Ascending aorta (tissue), 2 donors: ENCODE results near the gene CYP24A1. TPM values are rescaled to one million over a fixed set of nuclear protein-coding genes. Genes with fewer than 3 reads are reported as not detected.

Experiments
- DNase-seq, 2 donors: peaks; one replicate each; pipeline ENCODE4 v3.0.0-alpha.2; 2019; ENCODE audit warnings: low spot score in 2 of 2
- H3K27ac ChIP-seq, 2 donors: fragments of 200-600 bp; sonication (generic); one replicate each; pipeline ENCODE4 v1.5.1; 2016 to 2017; ENCODE audit warnings: mild to moderate bottlenecking in 1 of 2
- H3K27me3 ChIP-seq: fragments of 200-600 bp; sonication (generic); one replicate; pipeline ENCODE4 v1.5.1; 2017
- H3K36me3 ChIP-seq, 2 donors: fragments of 200-600 bp; sonication (generic); one replicate each; pipeline ENCODE4 v1.5.1; 2016
- H3K4me1 ChIP-seq, 2 donors: fragments of 200-600 bp; sonication (generic); one replicate each; pipeline ENCODE4 v1.5.1; 2016 to 2017; ENCODE audit warnings: mild to moderate bottlenecking in 1 of 2
- H3K4me3 ChIP-seq, 2 donors: fragments of 200-600 bp; sonication (generic); one replicate each; pipeline ENCODE4 v1.5.1; 2016 to 2017; ENCODE audit warnings: mild to moderate bottlenecking in 1 of 2
- H3K9me3 ChIP-seq, 2 donors: fragments of 200-600 bp; sonication (generic); one replicate each; pipeline ENCODE4 v1.5.1; 2016
- CTCF ChIP-seq, 3 experiments: fragments of 200-600 bp in 2 of 3; fragments of 450-650 bp in 1 of 3; sonication (generic) in 2 of 3; IDR thresholded peaks; one replicate each; pipeline ENCODE4 v1.5.1; 2016 to 2019; ENCODE audit warnings: antibody characterized with exemption in 3 of 3, mild to moderate bottlenecking in 1 of 3, moderate library complexity in 1 of 3
- intact Hi-C: fragments of 100-400 bp; cut with DNase I; formaldehyde crosslinking; loops from one replicate; pipeline ENCODE4 v1.15.1; 2023
- total RNA-seq: library from RNA; depleted of rRNA; stranded (reverse); fragments of >200 nt; gene quantifications from one replicate; pipeline ENCODE4 v1.1.0, GENCODE V29; 2016

The CYP24A1 gene
- total RNA-seq, 1 donor from 2014 or later = not detected

- H3K27me3 ChIP-seq = no peaks in the 10 kb centered on the region
- no peaks in the 10 kb centered on the region for H3K36me3 ChIP-seq
- H3K4me3 ChIP-seq = no peak overlapping the region
- DNase-seq = no peak
- H3K4me1 ChIP-seq = no peaks in the 10 kb centered on the region
- TF ChIP-seq CTCF (IDR thresholded peaks at IDR 0.05) = no peak
- no peaks in the 10 kb centered on the region for H3K9me3 ChIP-seq
- intact Hi-C loops = no loop called here
- no peak overlapping the region for H3K27ac ChIP-seq
Measured at GRCh38 chr20:54153847-54154246, 19.9 kb downstream of the CYP24A1 start.

- Histone ChIP-seq H3K27ac (no peak overlapping the region), H3K4me3 (no peak overlapping the region), H3K9me3 (no peaks in the 10 kb centered on the region), H3K36me3 (no peaks in the 10 kb centered on the region), H3K27me3 (no peaks in the 10 kb centered on the region), H3K4me1 (no peaks in the 10 kb centered on the region)
- no peak for DNase-seq
- no peak for TF ChIP-seq CTCF (IDR thresholded peaks at IDR 0.05)
- intact Hi-C loops = no loop called here
Measured at GRCh38 chr20:54153041-54153327, 20.8 kb downstream of the CYP24A1 start.

- Histone ChIP-seq H3K4me3 (no peak overlapping the region), H3K9me3 (no peaks in the 10 kb centered on the region), H3K36me3 (no peaks in the 10 kb centered on the region), H3K27ac (no peak overlapping the region), H3K4me1 (no peaks in the 10 kb centered on the region), H3K27me3 (no peaks in the 10 kb centered on the region)
- no peak for DNase-seq
- intact Hi-C loops = no loop called here
- no peak for TF ChIP-seq CTCF (IDR thresholded peaks at IDR 0.05)
Measured at GRCh38 chr20:54152227-54153040, 21.4 kb downstream of the CYP24A1 start.

- Histone ChIP-seq H3K4me1 (no peaks in the 10 kb centered on the region), H3K27ac (no peak overlapping the region), H3K36me3 (no peaks in the 10 kb centered on the region), H3K4me3 (no peak overlapping the region), H3K9me3 (no peaks in the 10 kb centered on the region), H3K27me3 (no peaks in the 10 kb centered on the region)
- intact Hi-C loops = no loop called here
- DNase-seq = no peak
- TF ChIP-seq CTCF (IDR thresholded peaks at IDR 0.05) = no peak
Measured at GRCh38 chr20:54151511-54152226, 22.1 kb downstream of the CYP24A1 start.

- no peak for TF ChIP-seq CTCF (IDR thresholded peaks at IDR 0.05)
- H3K27me3 ChIP-seq = no peaks in the 10 kb centered on the region
- no peak overlapping the region for H3K4me3 ChIP-seq
- no peak overlapping the region for H3K27ac ChIP-seq
- H3K36me3 ChIP-seq = no peaks in the 10 kb centered on the region
- no peaks in the 10 kb centered on the region for H3K4me1 ChIP-seq
- intact Hi-C loops = no loop called here
- H3K9me3 ChIP-seq = no peaks in the 10 kb centered on the region
- no peak for DNase-seq
Measured at GRCh38 chr20:54151075-54151439, 22.7 kb downstream of the CYP24A1 start.
